ENCODE data around the gene NEB. TPM values are rescaled to one million over a fixed set of nuclear protein-coding genes. Genes with fewer than 3 reads are reported as not detected.
"Not testable (repeated sequence)": the region's sequence is repeated elsewhere in the genome, so short reads cannot be mapped to it uniquely, and the experiment has no call there.

NEB gene
- polyA plus RNA-seq, 2 of the 4 experiments (the other 2 are of a cell fraction) = 0.67 to 4.4 TPM

DNA sequence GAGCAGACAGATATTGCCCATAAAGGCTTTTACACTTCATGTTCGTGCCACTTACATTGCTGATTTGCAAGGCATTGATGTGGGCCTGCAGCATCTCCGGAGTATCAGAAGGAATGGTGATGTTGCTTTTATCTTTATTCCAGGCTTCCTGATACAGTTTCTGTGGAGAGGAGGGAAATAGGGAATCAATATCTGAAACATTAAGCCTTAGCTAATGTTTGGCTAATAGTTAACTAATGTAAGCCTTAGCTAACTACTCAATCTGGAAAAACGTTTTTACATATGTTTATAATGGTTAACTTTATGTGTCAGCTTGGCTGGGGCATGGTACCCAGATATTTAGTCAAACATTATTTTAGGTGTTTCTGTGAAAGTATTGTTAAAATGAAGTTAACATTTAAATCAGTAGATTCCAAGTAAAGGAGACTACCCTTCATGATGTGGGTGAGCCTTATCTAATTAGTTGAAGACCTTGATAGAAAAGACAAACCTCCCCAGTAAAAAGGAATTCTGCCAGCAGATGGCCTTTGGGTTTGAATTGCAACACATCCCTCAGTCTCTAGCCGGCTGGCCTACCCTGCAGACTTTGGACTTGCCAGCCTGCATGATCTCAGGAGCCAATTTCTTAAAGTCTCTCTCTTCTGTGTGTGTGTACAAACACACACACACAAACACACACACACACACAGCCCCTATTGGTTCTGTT is 137.2 kb downstream of the NEB start:
- H3K4me3 ChIP-seq; H3K27ac ChIP-seq; CTCF ChIA-PET; DNase-seq (ENCODE audit: low read depth in 1 of 2, low spot score in 1 of 2); H3K4me2 ChIP-seq; FAIRE-seq; H3K4me1 ChIP-seq; H3K9me3 ChIP-seq; POLR2A ChIA-PET: not testable (repeated sequence)
- peak; percentile 67 to 76; a peak in 5 of 6 replicates for ATAC-seq
- no CpG with 5 or more reads among the region's 4 CpGs for whole genome bisulfite sequencing (ENCODE audit: missing lambda C conversion rate)

DNA sequence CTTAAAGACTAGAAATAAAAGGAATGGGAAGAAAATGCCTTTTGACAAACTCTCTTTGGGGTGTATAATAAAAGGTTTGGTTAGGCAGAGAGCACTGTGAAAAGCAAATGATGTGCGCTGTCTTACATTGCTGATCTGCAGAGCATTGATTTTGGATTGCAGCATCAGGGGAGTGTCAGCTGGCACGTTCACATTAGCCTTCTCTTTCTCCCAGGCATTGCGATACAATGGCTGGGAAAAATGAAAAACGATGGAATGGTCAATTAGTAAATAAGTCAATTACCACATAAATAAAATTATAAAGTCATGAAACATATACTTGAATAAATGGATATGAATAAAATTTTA is 142.4 kb downstream of the NEB start:
- H3K27ac ChIP-seq; ATAC-seq; CTCF ChIA-PET; DNase-seq (ENCODE audit: low read depth in 1 of 2, low spot score in 1 of 2); H3K4me2 ChIP-seq; H3K4me1 ChIP-seq; H3K9me3 ChIP-seq; FAIRE-seq; H3K4me3 ChIP-seq; POLR2A ChIA-PET: not testable (repeated sequence)
- WGBS (ENCODE audit: missing lambda C conversion rate) = 44% methylated on average over 4 of the region's 4 CpGs

DNA sequence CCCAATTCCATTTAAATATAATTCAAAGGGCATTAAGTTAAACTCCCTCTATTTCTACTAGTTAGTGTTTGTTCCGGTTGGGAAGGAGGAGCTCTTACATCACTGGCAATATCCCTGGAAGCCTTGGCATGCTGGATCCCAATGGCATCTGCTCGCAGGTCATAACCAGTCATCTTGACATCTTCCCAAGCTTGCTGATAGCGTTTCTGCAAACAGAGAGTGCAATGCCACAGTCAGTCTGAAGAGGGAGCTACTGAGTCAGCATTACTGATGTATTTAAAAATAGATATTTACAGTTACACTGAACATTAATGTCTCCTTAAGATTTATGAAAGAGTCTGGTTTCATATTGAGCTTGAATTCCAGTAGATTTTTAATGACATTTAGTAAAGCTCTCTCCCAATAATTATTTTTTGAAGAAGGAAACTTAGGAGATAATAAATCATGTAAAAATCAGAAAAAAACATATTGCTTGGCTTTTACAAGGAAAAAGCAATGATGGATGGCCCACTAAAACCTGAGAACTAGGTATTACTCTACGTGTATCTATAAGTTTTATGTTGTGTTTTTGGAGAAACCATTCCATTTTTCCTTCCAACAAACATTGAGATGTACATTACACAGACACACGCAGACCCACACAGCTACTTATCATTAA is 142.9 kb downstream of the NEB start:
- H3K4me2 ChIP-seq; H3K4me3 ChIP-seq; POLR2A ChIA-PET; DNase-seq (ENCODE audit: low read depth in 1 of 2, low spot score in 1 of 2); CTCF ChIA-PET; H3K4me1 ChIP-seq; H3K9me3 ChIP-seq; H3K27ac ChIP-seq; FAIRE-seq: not testable (repeated sequence)
- peak; percentile 63 to 89 for ATAC-seq
- 25% methylated on average over 4 of the region's 5 CpGs for WGBS (ENCODE audit: missing lambda C conversion rate)

DNA sequence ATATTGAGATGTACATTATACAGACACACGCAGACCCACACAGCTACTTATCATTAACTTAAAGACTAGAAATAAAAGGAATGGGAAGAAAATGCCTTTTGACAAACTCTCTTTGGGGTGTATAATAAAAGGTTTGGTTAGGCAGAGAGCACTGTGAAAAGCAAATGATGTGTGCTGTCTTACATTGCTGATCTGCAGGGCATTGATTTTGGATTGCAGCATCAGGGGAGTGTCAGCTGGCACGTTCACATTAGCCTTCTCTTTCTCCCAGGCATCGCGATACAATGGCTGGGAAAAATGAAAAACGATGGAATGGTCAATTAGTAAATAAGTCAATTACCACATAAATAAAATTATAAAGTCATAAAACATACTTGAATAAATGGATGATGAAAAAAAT is 153.0 kb downstream of the NEB start:
- CTCF ChIA-PET; ATAC-seq; DNase-seq (ENCODE audit: low read depth in 1 of 2, low spot score in 1 of 2); H3K4me1 ChIP-seq; FAIRE-seq; H3K4me2 ChIP-seq; H3K9me3 ChIP-seq; H3K27ac ChIP-seq; POLR2A ChIA-PET; H3K4me3 ChIP-seq: not testable (repeated sequence)
- 63% methylated on average over 4 of the region's 5 CpGs for WGBS (ENCODE audit: missing lambda C conversion rate)

DNA sequence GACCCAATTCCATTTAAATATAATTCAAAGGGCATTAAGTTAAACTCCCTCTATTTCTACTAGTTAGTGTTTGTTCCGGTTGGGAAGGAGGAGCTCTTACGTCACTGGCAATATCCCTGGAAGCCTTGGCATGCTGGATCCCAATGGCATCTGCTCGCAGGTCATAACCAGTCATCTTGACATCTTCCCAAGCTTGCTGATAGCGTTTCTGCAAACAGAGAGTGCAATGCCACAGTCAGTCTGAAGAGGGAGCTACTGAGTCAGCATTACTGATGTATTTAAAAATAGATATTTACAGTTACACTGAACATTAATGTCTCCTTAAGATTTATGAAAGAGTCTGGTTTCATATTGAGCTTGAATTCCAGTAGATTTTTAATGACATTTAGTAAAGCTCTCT is 153.6 kb downstream of the NEB start:
- H3K27ac ChIP-seq; H3K4me3 ChIP-seq; H3K9me3 ChIP-seq; POLR2A ChIA-PET; H3K4me1 ChIP-seq; H3K4me2 ChIP-seq; FAIRE-seq; DNase-seq (ENCODE audit: low read depth in 1 of 2, low spot score in 1 of 2); CTCF ChIA-PET: not testable (repeated sequence)
- peak; percentile 76 to 84 for ATAC-seq
- WGBS (ENCODE audit: missing lambda C conversion rate) = no CpG with 5 or more reads among the region's 4 CpGs

DNA sequence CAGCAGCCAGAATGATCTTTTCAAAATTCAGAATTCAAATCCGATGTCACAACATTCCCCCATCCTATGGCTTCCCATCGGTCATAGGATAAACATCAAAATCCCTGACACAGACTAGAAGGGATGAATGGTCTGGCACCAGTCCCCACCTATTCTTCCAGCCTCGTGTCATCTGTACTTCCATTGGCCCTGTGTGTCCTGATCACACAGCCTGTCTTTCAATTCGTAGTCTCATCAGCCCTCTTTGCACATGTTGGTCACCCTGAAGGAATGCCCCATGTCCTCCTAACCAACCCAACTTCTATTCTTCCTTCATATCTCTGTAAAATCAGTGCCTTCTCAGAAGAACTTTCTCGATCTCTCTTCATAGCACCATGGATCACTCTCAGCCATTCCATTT is 157.2 kb downstream of the NEB start:
- H3K4me3 ChIP-seq = no peak overlapping the region
- POLR2A ChIA-PET = no interaction called here
- CTCF ChIA-PET = no interaction called here
- TF ChIP-seq KDM1A (IDR thresholded peaks at IDR 0.05; ENCODE audit: low read depth) (no peak), SREBF2 (IDR thresholded peaks at IDR 0.05) (no peak), BHLHE40 (IDR thresholded peaks at IDR 0.05; ENCODE audit: low read depth, low read length) (no peak), HDAC2 (IDR thresholded peaks at IDR 0.05) (no peak)
- no peak for FAIRE-seq
- no peak for DNase-seq (ENCODE audit: low read depth in 1 of 2, low spot score in 1 of 2)
- no peaks in the 10 kb centered on the region for H3K4me1 ChIP-seq
- H3K9me3 ChIP-seq = no peaks in the 10 kb centered on the region
- ATAC-seq = peak in 1 of 2 experiments; percentile 19; a peak in 1 of 6 replicates
- H3K27ac ChIP-seq = no peak overlapping the region
- WGBS (ENCODE audit: missing lambda C conversion rate) = 47% methylated on average over 5 of the region's 5 CpGs
- no peak overlapping the region for H3K4me2 ChIP-seq

DNA sequence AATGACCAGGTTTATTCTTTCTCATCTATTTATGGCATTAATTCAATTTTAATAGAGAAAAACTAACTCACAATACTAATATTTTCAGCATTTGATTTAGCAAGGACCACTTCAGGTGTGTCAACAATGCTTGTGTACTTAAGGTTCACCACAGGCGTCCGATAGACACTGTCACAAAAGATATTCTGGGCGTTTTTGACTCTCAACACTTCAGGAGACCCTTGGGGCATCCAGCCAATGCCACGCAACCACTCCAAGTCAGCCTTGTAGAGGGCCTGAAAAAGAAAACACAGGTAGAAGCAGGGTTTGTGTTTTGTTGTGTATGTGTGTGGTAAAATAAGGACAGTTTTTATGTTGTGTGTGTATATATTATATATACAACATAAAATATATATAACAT is 158.2 kb downstream of the NEB start:
- Histone ChIP-seq H3K27ac (no peak overlapping the region), H3K4me1 (no peaks in the 10 kb centered on the region), H3K4me3 (no peak overlapping the region), H3K4me2 (no peak overlapping the region), H3K9me3 (no peaks in the 10 kb centered on the region)
- POLR2A ChIA-PET = no interaction called here
- no peak for FAIRE-seq
- CTCF ChIA-PET = no interaction called here
- DNase-seq (ENCODE audit: low read depth in 1 of 2, low spot score in 1 of 2) = no peak
- no peak for ATAC-seq
- no peak for TF ChIP-seq JUNB (IDR thresholded peaks at IDR 0.05)
- TF ChIP-seq HOXB13 (CRISPR knock-in tag; IDR thresholded peaks at IDR 0.05; ENCODE audit: low read depth) = no peak
- no peak for TF ChIP-seq EHF (CRISPR knock-in tag; IDR thresholded peaks at IDR 0.05)
- no peak for TF ChIP-seq KDM5A (IDR thresholded peaks at IDR 0.05)
- no peak for TF ChIP-seq EHMT2 (IDR thresholded peaks at IDR 0.05; ENCODE audit: low read depth)
- TF ChIP-seq, protein P1, sequence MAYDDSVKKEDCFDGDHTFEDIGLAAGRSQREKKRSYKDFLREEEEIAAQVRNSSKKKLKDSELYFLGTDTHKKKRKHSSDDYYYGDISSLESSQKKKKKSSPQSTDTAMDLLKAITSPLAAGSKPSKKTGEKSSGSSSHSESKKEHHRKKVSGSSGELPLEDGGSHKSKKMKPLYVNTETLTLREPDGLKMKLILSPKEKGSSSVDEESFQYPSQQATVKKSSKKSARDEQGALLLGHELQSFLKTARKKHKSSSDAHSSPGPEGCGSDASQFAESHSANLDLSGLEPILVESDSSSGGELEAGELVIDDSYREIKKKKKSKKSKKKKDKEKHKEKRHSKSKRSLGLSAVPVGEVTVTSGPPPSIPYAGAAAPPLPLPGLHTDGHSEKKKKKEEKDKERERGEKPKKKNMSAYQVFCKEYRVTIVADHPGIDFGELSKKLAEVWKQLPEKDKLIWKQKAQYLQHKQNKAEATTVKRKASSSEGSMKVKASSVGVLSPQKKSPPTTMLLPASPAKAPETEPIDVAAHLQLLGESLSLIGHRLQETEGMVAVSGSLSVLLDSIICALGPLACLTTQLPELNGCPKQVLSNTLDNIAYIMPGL (CRISPR knock-in tag; IDR thresholded peaks at IDR 0.05; ENCODE audit: borderline replicate concordance) = no peak
- no peak for TF ChIP-seq HOXA7 (CRISPR knock-in tag; IDR thresholded peaks at IDR 0.05)
- TF ChIP-seq POLR2AphosphoS2 (conservative IDR thresholded peaks at IDR 0.05; ENCODE audit: low read length) = no peak
- TF ChIP-seq, protein P2, sequence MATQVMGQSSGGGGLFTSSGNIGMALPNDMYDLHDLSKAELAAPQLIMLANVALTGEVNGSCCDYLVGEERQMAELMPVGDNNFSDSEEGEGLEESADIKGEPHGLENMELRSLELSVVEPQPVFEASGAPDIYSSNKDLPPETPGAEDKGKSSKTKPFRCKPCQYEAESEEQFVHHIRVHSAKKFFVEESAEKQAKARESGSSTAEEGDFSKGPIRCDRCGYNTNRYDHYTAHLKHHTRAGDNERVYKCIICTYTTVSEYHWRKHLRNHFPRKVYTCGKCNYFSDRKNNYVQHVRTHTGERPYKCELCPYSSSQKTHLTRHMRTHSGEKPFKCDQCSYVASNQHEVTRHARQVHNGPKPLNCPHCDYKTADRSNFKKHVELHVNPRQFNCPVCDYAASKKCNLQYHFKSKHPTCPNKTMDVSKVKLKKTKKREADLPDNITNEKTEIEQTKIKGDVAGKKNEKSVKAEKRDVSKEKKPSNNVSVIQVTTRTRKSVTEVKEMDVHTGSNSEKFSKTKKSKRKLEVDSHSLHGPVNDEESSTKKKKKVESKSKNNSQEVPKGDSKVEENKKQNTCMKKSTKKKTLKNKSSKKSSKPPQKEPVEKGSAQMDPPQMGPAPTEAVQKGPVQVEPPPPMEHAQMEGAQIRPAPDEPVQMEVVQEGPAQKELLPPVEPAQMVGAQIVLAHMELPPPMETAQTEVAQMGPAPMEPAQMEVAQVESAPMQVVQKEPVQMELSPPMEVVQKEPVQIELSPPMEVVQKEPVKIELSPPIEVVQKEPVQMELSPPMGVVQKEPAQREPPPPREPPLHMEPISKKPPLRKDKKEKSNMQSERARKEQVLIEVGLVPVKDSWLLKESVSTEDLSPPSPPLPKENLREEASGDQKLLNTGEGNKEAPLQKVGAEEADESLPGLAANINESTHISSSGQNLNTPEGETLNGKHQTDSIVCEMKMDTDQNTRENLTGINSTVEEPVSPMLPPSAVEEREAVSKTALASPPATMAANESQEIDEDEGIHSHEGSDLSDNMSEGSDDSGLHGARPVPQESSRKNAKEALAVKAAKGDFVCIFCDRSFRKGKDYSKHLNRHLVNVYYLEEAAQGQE (IDR thresholded peaks at IDR 0.05) = no peak
- 51% methylated on average over 4 of the region's 4 CpGs for WGBS (ENCODE audit: missing lambda C conversion rate)
